ENCODE results near the gene AGBL4.
"Not testable (repeated sequence)": the region's sequence is repeated elsewhere in the genome, so short reads cannot be mapped to it uniquely, and the experiment has no call there.

DNA sequence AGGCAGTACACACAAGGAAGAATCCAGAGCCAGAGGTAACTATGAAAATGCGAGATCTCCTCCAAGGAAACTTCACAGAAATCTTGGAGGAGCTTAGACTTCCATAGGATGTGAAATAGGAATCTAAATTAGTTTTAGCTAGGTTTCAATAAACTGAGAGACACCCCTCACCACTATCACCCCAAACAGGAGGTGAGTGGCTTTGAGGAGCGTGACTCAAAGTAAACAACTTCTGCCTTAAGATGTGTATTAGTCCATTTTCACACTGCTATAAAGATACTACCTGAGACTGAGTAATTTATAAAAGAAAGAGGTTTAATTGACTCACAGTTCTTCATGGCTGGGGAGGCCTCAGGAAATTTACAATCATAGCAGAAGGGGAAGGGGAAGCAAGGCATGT lies 703.3 kb downstream of the AGBL4 start:
- TF ChIP-seq, protein P1, sequence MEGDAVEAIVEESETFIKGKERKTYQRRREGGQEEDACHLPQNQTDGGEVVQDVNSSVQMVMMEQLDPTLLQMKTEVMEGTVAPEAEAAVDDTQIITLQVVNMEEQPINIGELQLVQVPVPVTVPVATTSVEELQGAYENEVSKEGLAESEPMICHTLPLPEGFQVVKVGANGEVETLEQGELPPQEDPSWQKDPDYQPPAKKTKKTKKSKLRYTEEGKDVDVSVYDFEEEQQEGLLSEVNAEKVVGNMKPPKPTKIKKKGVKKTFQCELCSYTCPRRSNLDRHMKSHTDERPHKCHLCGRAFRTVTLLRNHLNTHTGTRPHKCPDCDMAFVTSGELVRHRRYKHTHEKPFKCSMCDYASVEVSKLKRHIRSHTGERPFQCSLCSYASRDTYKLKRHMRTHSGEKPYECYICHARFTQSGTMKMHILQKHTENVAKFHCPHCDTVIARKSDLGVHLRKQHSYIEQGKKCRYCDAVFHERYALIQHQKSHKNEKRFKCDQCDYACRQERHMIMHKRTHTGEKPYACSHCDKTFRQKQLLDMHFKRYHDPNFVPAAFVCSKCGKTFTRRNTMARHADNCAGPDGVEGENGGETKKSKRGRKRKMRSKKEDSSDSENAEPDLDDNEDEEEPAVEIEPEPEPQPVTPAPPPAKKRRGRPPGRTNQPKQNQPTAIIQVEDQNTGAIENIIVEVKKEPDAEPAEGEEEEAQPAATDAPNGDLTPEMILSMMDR (conservative IDR thresholded peaks at IDR 0.05; ENCODE audit: low read depth, low read length): not testable (repeated sequence)
- TF ChIP-seq EZH2 (IDR thresholded peaks at IDR 0.05; ENCODE audit: low read length, unreplicated experiment); EZH2phosphoT487 (IDR thresholded peaks at IDR 0.05; ENCODE audit: borderline replicate concordance, low read length): not testable (repeated sequence)
